Measurements from ENCODE around the gene EPB41L1. TPM values are rescaled to one million over a fixed set of nuclear protein-coding genes. Genes with fewer than 3 reads are reported as not detected.

Gene EPB41L1
- total RNA-seq, 2 donors from 2014 or later: 22.8 to 53.4 TPM

DNA sequence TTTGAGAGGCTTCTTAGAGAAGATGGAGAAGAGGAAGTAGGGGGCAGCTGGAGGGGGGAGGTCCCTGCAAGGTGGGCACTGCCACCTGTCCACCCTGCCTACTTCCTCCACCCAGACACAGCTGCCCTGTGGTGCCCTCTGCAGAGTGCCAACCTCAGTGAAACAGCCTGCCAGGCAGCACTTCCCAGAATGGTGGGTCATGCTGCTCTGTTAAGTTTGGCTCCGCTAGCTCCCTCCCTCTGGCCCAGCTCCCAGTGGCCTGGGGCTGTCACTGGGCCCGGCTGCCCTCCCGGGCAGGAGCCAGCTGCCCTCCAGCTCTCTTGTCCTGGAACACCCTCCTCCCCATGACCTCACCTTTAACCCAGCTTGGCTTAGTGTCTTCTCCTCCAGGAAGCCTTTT is 5.1 kb upstream of the EPB41L1 start:
- no peaks in the 10 kb centered on the region for H3K36me3 ChIP-seq (replicated peaks in 1 of 2; ENCODE audit: insufficient read depth in 1 of 2, low read depth in 2 of 2)
- H3K27ac ChIP-seq: peak overlapping the region in 2 of 4 donors; percentile 8
- WGBS, 2 donors: 40 to 48% methylated on average over 3 of the region's 3 CpGs
- H3K4me1 ChIP-seq: peaks cover 24% of the 10 kb centered on the region
- intact Hi-C loops (cut with DNase I): no loop called here
- no peaks in the 10 kb centered on the region for H3K9me3 ChIP-seq
- no peak for ATAC-seq
- no peaks in the 10 kb centered on the region for H3K27me3 ChIP-seq
- DNase-seq: peak in 1 of 4 donors; percentile 15
- TF ChIP-seq POLR2A (IDR thresholded peaks at IDR 0.05): no peak
- TF ChIP-seq, protein P1, sequence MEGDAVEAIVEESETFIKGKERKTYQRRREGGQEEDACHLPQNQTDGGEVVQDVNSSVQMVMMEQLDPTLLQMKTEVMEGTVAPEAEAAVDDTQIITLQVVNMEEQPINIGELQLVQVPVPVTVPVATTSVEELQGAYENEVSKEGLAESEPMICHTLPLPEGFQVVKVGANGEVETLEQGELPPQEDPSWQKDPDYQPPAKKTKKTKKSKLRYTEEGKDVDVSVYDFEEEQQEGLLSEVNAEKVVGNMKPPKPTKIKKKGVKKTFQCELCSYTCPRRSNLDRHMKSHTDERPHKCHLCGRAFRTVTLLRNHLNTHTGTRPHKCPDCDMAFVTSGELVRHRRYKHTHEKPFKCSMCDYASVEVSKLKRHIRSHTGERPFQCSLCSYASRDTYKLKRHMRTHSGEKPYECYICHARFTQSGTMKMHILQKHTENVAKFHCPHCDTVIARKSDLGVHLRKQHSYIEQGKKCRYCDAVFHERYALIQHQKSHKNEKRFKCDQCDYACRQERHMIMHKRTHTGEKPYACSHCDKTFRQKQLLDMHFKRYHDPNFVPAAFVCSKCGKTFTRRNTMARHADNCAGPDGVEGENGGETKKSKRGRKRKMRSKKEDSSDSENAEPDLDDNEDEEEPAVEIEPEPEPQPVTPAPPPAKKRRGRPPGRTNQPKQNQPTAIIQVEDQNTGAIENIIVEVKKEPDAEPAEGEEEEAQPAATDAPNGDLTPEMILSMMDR (IDR thresholded peaks at IDR 0.05): no peak
- no peak overlapping the region for H3K4me3 ChIP-seq

DNA sequence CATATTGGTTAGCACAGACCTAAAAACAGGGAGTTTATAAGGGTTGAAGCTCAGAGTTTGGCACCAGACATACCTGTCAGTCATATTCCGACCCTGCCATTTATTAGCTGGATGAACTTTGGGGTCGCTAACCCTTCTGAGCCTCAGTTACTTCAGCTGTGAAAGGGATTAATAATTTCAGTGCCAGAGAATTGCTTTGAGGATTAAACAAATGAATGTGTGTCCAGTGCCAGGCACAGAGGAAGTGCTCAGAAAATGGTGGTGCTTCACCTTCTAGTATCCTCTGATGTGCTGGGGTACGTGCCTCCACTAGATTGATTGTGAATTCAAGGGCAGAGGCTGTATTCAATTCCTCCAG is 4.1 kb upstream of the EPB41L1 start:
- DNase-seq (no peak), ATAC-seq (no peak)
- intact Hi-C loops (cut with DNase I): no loop called here
- Histone ChIP-seq H3K27ac (no peak overlapping the region), H3K4me3 (no peak overlapping the region), H3K36me3 (replicated peaks in 1 of 2; ENCODE audit: insufficient read depth in 1 of 2, low read depth in 2 of 2) (no peaks in the 10 kb centered on the region), H3K27me3 (no peaks in the 10 kb centered on the region), H3K9me3 (no peaks in the 10 kb centered on the region), H3K4me1 (peaks cover 33% of the 10 kb centered on the region)
- WGBS, 2 donors: 67 to 78% methylated on average over 3 of the region's 3 CpGs
- TF ChIP-seq POLR2A (IDR thresholded peaks at IDR 0.05): no peak
- TF ChIP-seq, protein P1 (IDR thresholded peaks at IDR 0.05): no peak

DNA sequence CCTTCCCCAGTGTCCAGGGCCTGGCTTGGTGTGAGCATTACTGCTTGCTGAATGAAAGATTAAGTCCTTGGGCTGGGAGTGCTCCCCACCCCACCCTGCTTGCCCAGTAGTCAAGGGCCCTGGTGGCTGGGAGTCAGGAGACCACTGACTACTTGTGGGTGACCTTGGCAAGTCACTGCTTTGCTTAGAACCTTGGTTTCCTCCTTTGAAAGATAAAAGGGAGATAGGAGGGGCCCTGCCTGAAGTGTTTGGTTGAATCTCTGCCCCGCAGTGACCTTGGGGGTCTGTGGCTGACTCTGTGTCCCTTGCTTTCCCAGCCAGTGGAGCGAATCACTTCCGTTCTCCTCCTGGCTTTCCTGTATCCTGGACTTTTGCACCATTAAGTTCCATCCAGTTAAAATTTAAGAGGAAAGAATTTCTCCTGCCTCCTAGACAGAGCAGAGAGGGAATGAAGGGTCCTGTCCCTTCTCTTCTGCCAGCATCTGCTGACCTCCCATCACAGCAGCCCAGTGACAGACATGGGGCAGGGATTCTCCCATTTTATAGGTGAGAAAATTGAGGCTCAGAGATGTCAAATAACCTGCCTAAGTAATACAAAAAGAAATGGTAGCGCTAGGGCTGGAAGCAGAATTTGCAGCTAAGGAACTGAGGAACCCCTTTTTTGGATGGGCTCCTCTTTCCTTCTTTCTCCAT is 3.5 kb upstream of the EPB41L1 start:
- Histone ChIP-seq H3K4me3 (no peak overlapping the region), H3K27me3 (no peaks in the 10 kb centered on the region), H3K27ac (no peak overlapping the region), H3K9me3 (no peaks in the 10 kb centered on the region), H3K36me3 (replicated peaks in 1 of 2; ENCODE audit: insufficient read depth in 1 of 2, low read depth in 2 of 2) (no peaks in the 10 kb centered on the region), H3K4me1 (peaks cover 34% of the 10 kb centered on the region)
- intact Hi-C loops (cut with DNase I): no loop called here
- DNase-seq: no peak
- WGBS, 2 donors: 55 to 65% methylated on average over 4 of the region's 4 CpGs
- no peak for ATAC-seq
- TF ChIP-seq POLR2A (IDR thresholded peaks at IDR 0.05): no peak
- TF ChIP-seq, protein P1 (IDR thresholded peaks at IDR 0.05): no peak

DNA sequence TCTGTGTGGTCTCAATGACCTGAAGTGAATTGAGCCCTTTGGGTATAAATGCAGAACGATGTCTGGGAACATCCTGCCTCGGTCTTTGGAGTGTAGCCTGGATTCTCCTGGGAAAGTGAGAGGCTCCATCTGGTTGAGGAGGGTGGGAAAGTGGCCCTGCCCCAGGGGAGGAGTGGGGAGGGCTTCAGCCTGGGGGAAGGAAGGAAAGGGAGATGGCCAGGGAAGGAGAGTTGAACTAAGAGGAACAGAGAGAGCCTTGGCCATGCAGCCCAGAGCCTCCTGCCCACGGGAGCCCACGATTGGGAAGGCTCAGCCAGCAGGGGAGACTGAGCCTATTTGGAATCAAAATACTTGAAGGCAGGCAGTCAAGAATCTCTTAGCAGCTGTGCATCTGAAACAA is 2.3 kb upstream of the EPB41L1 start:
- H3K9me3 ChIP-seq: no peaks in the 10 kb centered on the region
- intact Hi-C loops (cut with DNase I): no loop called here
- TF ChIP-seq, protein P1 (IDR thresholded peaks at IDR 0.05): no peak
- TF ChIP-seq POLR2A (IDR thresholded peaks at IDR 0.05): no peak
- 62 to 65% methylated on average over 4 of the region's 4 CpGs for WGBS, 2 donors
- H3K27ac ChIP-seq: peak overlapping the region in 1 of 4 donors; percentile 18
- DNase-seq (no peak), ATAC-seq (no peak)
- H3K36me3 ChIP-seq (replicated peaks in 1 of 2; ENCODE audit: insufficient read depth in 1 of 2, low read depth in 2 of 2): no peaks in the 10 kb centered on the region
- no peak overlapping the region for H3K4me3 ChIP-seq
- H3K4me1 ChIP-seq: peaks cover 46% of the 10 kb centered on the region
- H3K27me3 ChIP-seq: no peaks in the 10 kb centered on the region

DNA sequence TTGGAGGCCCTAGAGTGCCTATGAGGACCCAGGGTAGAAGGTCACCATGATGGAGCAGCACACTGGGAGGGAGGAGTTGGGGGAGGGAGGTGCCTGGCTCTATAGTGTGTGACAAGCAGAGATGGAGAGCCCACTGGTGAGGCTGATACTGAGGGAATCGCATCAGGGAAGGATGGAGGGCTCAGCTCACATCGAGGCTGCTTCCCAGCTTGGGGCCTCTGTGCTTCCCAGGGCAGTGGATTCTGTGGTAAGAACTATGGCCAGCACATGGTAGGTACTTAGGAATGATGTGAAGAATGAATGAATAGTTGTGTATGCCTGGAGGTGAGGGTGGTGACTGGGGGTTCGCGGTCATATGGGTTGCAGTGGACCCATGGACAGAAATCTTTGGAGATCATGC is 1.3 kb upstream of the EPB41L1 start:
- ATAC-seq: no peak
- peaks cover 47% of the 10 kb centered on the region for H3K4me1 ChIP-seq
- no peaks in the 10 kb centered on the region for H3K9me3 ChIP-seq
- WGBS, 2 donors: 81 to 94% methylated on average over 4 of the region's 4 CpGs
- TF ChIP-seq POLR2A (IDR thresholded peaks at IDR 0.05): no peak
- TF ChIP-seq, protein P1 (IDR thresholded peaks at IDR 0.05): no peak
- no peaks in the 10 kb centered on the region for H3K27me3 ChIP-seq
- no peak for DNase-seq
- H3K27ac ChIP-seq: peak overlapping the region in 1 of 4 donors; percentile 42
- no peaks in the 10 kb centered on the region for H3K36me3 ChIP-seq (replicated peaks in 1 of 2; ENCODE audit: insufficient read depth in 1 of 2, low read depth in 2 of 2)
- no peak overlapping the region for H3K4me3 ChIP-seq
- intact Hi-C loops (cut with DNase I): no loop called here

All from body of pancreas (tissue), 4 donors.